Myocyte (in vitro differentiated cells): ENCODE measurements around the gene PPP1R10. TPM values are rescaled to one million over a fixed set of nuclear protein-coding genes. Genes with fewer than 3 reads are reported as not detected.
A peak's percentile ranks its signal among the peaks of the same experiment; 100 is the strongest.

Experiments
- DNase-seq: peaks from one replicate; pipeline ENCODE4 v3.0.0-alpha.2; 2012; ENCODE audit warnings: low read depth
- total RNA-seq: library from RNA; depleted of rRNA; stranded (reverse); fragments of >200 nt; gene quantifications from 2 replicates; pipeline ENCODE4 v1.2.3, GENCODE V29; 2014

PPP1R10 gene
- total RNA-seq, 1 donor from 2014 or later = 40.0 TPM

DNA sequence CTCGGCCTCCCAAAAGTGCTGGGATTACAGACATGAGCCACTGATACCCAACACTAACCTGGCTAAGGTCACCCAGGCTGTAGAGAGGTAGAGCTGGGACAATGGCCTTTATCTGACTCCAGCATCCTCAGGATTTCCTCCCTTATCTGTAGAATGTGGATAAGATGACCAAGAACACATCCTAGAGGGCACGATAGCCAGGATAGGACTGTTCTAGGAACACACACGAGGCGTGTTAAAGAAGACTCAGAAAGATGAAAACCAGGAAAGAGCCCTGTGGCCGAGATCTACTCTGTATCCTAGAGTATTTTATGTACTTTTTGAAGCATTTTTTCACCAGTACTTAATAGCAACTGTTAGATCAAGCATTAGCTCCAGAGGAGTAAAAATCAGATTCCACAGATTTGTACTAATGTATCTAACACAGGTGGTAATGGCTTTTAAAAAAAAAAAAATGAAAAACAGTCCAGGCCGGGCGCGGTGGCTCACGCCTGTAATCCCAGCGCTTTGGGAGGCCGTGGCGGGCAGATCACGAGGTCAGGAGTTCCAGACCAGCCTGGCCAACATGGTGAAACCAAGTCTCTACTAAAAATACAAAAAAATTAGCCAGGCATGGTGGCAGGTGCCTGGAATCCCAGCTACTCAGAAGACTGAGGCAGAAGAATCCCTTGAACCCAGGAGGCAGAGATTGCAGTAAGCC lies 17.3 kb downstream of the PPP1R10 start:
- DNase-seq = no peak

DNA sequence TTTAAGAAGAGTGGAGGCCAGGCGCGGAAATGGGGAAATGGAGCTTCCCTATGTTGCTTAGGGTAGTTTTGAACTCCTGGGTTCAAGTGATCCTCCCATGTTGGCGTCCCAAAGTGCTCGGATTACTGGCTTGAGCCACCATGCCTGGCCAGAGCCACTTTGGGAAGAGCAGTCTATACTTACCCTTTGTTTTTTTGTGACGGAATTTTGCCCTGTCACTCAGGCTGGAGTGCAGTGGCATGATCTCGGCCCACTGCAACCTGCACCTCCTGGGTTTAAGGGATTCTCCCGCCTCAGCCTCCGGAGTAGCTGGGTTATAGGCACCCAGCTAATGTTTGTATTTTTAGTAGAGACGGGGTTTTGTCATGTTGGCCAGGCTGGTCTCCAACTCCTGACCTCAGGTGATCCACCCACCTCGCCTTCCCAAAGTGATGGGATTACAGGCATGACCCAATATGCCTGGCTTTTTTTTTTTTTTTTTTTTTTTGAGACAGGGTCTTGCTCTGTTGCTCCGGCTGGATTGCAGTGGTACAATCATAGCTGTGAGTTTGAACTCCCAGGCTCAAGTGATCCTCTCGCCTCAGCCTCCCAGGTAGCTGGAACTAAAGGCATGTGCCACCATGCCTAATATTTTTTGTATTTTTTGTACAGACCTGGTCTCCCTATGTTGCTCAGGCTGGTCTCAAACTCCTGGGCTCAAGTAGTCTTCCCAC lies 18.0 kb downstream of the PPP1R10 start:
- DNase-seq = no peak

DNA sequence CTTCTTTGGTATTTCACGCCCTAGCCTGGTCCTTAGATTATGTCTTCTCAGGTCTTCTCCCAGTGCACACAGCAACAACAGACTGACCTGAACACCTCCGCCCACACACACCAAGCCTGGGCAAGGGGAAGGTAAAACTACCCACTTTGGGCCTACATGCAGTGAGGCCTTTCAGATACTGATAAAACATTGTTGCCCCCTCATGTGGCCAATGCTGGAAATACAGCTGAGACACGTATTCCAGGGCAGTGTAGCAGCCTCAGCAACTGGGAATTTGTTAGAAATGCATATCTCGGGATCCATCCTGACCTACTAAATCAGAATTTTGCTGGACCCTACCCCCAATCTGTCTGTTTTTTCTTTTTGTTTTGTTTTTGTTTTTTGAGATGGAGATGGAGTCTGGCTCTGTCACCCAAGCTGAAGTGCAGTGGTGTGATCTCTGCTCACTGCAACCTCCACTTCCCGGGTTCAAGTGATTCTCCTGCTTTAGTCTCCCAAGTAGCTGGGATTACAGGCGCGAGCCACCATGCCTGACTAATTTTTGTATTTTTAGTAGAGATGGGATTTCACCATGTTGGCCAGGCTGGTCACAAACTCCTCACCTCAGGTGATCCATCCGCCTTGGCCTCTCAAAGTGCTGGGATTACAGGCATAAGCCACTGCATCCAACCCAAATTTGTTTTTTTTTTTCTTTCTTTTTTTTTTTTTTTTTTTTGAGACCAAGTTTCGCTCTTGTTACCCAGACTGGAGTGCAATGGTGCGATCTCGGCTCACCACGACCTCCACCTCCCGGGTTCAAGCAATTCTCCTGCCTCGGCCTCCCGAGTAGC lies 19.5 kb downstream of the PPP1R10 start:
- DNase-seq = peak; percentile 86

DNA sequence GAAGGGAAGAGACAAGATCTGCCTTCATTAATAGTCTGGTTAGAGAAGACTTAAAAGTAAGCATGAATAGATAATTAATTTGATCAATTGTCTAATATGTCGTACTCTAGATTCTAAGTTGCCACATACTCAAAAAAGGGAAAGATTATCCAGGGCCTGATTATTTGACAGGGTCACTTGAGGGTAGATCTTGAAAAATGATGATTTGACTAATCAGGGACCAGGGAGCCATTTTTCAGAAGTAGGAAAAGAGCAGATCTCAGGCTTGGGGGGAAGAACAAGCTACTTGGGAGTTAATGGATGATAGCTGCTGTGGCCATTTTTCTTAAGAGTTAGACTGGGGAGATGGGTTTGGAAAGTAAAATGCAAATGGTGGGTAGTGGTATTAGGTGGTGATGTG lies 24.8 kb downstream of the PPP1R10 start:
- DNase-seq = no peak

DNA sequence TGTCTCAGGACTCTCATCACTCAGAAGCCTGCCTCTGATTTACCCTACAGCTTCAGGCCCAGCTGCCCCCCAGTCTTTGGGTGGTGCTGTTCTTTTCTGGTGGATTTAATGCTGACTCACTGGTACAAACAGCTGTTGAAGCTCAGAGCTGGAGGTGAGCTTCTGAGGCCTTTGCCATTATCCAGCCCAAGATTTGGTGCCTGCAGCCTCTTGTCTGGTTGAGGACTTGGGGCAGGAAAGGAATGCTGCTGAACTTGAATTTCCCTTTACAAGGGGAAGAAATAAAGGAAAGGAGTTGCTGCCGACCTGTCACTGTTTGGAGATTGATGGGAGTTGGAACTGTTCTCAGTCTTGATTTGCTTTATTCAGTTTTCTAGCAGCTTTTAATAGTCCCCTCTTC lies 26.0 kb downstream of the PPP1R10 start:
- DNase-seq = peak; percentile 87

- peak; percentile 59 for DNase-seq
These were observed 26.5 kb downstream of the PPP1R10 start for GRCh38 chr6:30590509-30590908.

- no peak for DNase-seq
These were observed 27.2 kb downstream of the PPP1R10 start for GRCh38 chr6:30589754-30590358.

- no peak for DNase-seq
These were observed 33.1 kb downstream of the PPP1R10 start for GRCh38 chr6:30583921-30584320.

DNA sequence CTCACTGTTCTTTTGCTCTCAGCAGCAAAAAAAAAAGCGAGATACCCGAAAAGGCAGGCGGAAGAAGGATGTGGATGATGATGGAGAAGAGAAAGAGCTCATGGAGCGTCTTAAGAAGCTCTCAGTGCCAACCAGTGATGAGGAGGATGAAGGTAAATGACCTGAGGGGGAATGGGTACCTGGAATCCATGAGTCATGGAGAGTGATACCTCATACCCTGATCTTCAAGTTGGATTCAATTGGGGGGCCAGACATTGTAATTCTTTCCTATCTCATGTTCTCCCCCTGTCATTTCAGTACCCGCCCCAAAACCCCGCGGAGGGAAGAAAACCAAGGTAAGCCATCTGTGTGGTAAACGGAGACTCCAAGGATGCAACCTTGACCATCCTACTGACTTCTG lies 39.0 kb downstream of the PPP1R10 start:
- DNase-seq = no peak

DNA sequence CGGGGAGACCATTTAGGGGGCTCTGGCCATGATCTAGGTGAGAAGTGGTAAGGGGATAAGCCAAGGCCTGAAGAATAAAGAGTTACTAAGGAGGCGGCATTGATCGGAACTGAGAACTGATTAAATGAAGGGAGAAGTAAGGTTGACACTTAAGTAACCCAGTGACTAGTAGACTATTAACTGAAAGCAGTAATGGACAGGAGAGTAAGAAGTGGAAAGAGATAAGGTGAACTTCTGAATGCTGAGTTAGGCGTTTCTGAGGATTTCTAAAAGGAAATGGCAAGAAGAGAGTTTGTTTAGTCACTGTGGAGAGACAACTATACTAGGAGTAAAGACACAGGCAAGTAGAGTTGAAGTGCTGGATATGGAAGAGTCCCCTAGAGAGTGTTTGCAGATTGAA lies 43.9 kb downstream of the PPP1R10 start:
- no peak for DNase-seq

DNA sequence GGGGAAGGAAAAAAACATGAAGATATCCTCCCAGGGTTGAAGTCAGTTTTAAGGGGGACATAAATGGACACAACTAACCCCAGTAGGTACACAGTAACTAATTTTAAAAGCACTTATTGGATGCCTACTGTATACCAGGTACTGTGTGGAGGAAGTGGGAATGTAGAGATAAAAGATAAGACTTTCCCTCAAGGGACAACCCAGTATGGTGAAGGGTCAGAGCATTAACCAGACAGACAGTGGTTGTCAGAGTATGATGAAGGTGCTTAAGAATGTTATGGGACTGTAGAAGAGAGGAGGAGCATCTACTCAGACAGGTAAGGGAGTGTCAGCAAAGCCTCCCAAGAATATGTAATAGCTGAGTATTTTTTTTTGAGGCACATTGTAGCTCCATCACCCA lies 44.9 kb downstream of the PPP1R10 start:
- DNase-seq = no peak

GRCh38 chr6:30571762-30572082 lies 45.3 kb downstream of the PPP1R10 start:
- DNase-seq = no peak

- peak; percentile 97 for DNase-seq
These were observed 45.8 kb downstream of the PPP1R10 start, which contains the start of gene ABCF1 for GRCh38 chr6:30571075-30571761. TSS of gene ABCF1 (plus strand) at chr6:30571442. CDS start at chr6:30571488, 46 bp downstream.

- DNase-seq = no peak
These were observed 46.3 kb downstream of the PPP1R10 start for GRCh38 chr6:30570740-30571074.

DNA sequence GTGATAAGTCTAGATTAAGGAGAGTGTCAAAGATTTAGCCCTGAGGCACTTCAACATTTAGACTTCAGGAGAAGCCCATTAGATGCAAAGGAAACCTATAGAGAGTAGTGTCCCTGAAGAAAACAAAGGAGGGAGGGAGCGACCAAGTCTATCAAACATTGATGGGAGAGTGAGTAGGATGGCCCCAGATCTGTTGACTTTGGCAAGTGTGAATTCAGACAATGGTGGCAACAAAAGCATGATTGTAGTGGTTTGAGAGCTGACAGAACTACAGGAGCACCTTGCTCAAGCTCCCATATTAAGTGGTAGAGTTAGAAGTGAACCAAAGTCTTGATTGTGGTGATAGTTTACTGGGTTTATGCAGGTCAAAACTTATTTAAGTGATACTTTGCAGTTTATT lies 46.8 kb downstream of the PPP1R10 start:
- DNase-seq = no peak

DNA sequence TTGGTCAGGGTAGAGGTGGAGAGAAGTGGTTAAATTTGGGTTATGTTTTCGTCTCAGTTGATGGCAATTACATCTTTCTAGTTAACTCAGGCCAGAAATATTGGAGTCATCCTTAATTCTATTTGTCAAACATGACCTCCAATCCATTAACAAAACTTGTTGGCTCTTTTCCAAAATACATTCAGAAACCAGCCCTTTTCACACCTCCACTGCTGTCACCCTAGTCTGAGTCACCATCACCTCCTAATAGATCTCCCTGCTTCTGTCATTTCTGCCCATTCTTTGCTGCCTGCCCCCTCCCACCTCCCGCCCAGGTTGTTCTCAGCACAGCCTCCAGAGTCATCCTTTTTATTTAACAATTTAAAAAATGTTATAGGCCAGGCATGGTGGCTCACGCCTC lies 48.8 kb downstream of the PPP1R10 start:
- no peak for DNase-seq

- no peak for DNase-seq
These were observed 51.3 kb downstream of the PPP1R10 start for GRCh38 chr6:30565772-30566171.

- DNase-seq = no peak
These were observed 52.9 kb downstream of the PPP1R10 start for GRCh38 chr6:30564114-30564513.

GRCh38 chr6:30562470-30563425 lies 54.3 kb downstream of the PPP1R10 start:
- no peak for DNase-seq

DNA sequence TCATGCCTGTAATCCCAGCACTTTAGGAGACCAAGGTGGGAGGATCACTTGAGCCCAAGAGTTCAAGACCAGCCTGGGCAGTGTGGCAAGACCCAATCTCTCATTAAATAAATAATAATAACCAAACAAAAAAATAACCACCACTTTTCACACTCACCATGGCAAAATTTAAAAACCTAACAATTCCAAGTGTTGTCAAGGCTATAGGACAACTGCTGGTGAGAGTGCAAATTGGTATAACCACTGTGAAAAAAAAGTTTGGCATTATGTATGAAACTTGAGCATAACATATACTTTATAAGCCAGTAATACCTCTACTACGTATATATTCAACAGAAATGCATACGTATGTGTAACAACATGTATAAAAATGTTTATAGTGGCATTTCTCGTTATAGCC lies 56.1 kb downstream of the PPP1R10 start:
- no peak for DNase-seq
